ENCODE measurements around the gene PHKA2.

The PHKA2 gene

GRCh38 chrX:18888281-18888680 is 95.6 kb downstream of the PHKA2 start:
- Histone ChIP-seq H3K27me3 (replicated peaks; ENCODE audit: control insufficient read depth, insufficient read depth, low read length) (no peaks in the 10 kb centered on the region), H3K36me3 (ENCODE audit: control insufficient read depth, insufficient read depth, low read length) (no peaks in the 10 kb centered on the region), H3K4me3 (replicated peaks; ENCODE audit: low read depth, low read length) (no peak overlapping the region)
- TF ChIP-seq CTCF (IDR thresholded peaks at IDR 0.05; ENCODE audit: insufficient read depth, low read length, poor library complexity, severe bottlenecking), result no peak
- no peak for DNase-seq (ENCODE audit: extremely low read depth, insufficient read length)

GRCh38 chrX:18887825-18888212 is 96.1 kb downstream of the PHKA2 start:
- Histone ChIP-seq H3K4me3 (replicated peaks; ENCODE audit: low read depth, low read length) (no peak overlapping the region), H3K36me3 (ENCODE audit: control insufficient read depth, insufficient read depth, low read length) (no peaks in the 10 kb centered on the region), H3K27me3 (replicated peaks; ENCODE audit: control insufficient read depth, insufficient read depth, low read length) (no peaks in the 10 kb centered on the region)
- no peak for DNase-seq (ENCODE audit: extremely low read depth, insufficient read length)
- TF ChIP-seq CTCF (IDR thresholded peaks at IDR 0.05; ENCODE audit: insufficient read depth, low read length, poor library complexity, severe bottlenecking), result no peak

GRCh38 chrX:18887177-18887824 is 96.6 kb downstream of the PHKA2 start:
- no peak for DNase-seq (ENCODE audit: extremely low read depth, insufficient read length)
- no peak overlapping the region for H3K4me3 ChIP-seq (replicated peaks; ENCODE audit: low read depth, low read length)

GRCh38 chrX:18886344-18887161 is 97.4 kb downstream of the PHKA2 start:
- Histone ChIP-seq H3K36me3 (ENCODE audit: control insufficient read depth, insufficient read depth, low read length) (no peaks in the 10 kb centered on the region), H3K27me3 (replicated peaks; ENCODE audit: control insufficient read depth, insufficient read depth, low read length) (no peaks in the 10 kb centered on the region), H3K4me3 (replicated peaks; ENCODE audit: low read depth, low read length) (peak overlapping the region; percentile 47)
- peak; percentile 65 for TF ChIP-seq CTCF (IDR thresholded peaks at IDR 0.05; ENCODE audit: insufficient read depth, low read length, poor library complexity, severe bottlenecking)
- DNase-seq (ENCODE audit: extremely low read depth, insufficient read length), result peak; percentile 80

More at GRCh38 chrX:18887177-18887824, 96.6 kb downstream of the PHKA2 start:
- Histone ChIP-seq H3K27me3 (replicated peaks; ENCODE audit: control insufficient read depth, insufficient read depth, low read length) (no peaks in the 10 kb centered on the region), H3K36me3 (ENCODE audit: control insufficient read depth, insufficient read depth, low read length) (no peaks in the 10 kb centered on the region)
- no peak for TF ChIP-seq CTCF (IDR thresholded peaks at IDR 0.05; ENCODE audit: insufficient read depth, low read length, poor library complexity, severe bottlenecking)

- DNase-seq (ENCODE audit: extremely low read depth, insufficient read length), result peak; percentile 57
- H3K36me3 ChIP-seq (ENCODE audit: control insufficient read depth, insufficient read depth, low read length), result no peaks in the 10 kb centered on the region
- peak overlapping the region; percentile 47 for H3K4me3 ChIP-seq (replicated peaks; ENCODE audit: low read depth, low read length)
- H3K27me3 ChIP-seq (replicated peaks; ENCODE audit: control insufficient read depth, insufficient read depth, low read length), result no peaks in the 10 kb centered on the region
- TF ChIP-seq CTCF (IDR thresholded peaks at IDR 0.05; ENCODE audit: insufficient read depth, low read length, poor library complexity, severe bottlenecking), result no peak
These were observed 97.9 kb downstream of the PHKA2 start for GRCh38 chrX:18886005-18886343.

Measured in GM06990 (cell line).